Measurements from ENCODE around the gene MADCAM1.

The MADCAM1 gene

GRCh38 chr19:460877-461720, 35.2 kb upstream of the MADCAM1 start, which contains the start of gene SHC2:
Gene SHC2, minus strand, starts transcription at chr19:461033. Its CDS starts 37 bp downstream, at chr19:460996.
- Mint-ChIP-seq H3K27me3 (ENCODE audit: low read depth) (peaks cover 20% of the 10 kb centered on the region), H3K4me1 (ENCODE audit: low read depth) (no peaks in the 10 kb centered on the region), H3K36me3 (ENCODE audit: low read depth) (no peaks in the 10 kb centered on the region), H3K9me3 (no peaks in the 10 kb centered on the region), H3K4me3 (peak within 1 kb of the TSS; percentile 14), H3K27ac (no peak within 1 kb of the TSS)

GRCh38 chr19:461721-462551, 34.4 kb upstream of the MADCAM1 start:
- no peaks in the 10 kb centered on the region for H3K9me3 Mint-ChIP-seq
- H3K27me3 Mint-ChIP-seq (ENCODE audit: low read depth), result peaks cover 20% of the 10 kb centered on the region
- H3K27ac Mint-ChIP-seq, result no peak overlapping the region
- no peaks in the 10 kb centered on the region for H3K4me1 Mint-ChIP-seq (ENCODE audit: low read depth)
- H3K36me3 Mint-ChIP-seq (ENCODE audit: low read depth), result no peaks in the 10 kb centered on the region
- no peak overlapping the region for H3K4me3 Mint-ChIP-seq

GRCh38 chr19:463483-464207, 32.6 kb upstream of the MADCAM1 start:
- Mint-ChIP-seq H3K27me3 (ENCODE audit: low read depth) (peaks cover 20% of the 10 kb centered on the region), H3K4me3 (no peak overlapping the region), H3K27ac (no peak overlapping the region), H3K36me3 (ENCODE audit: low read depth) (no peaks in the 10 kb centered on the region), H3K9me3 (no peaks in the 10 kb centered on the region), H3K4me1 (ENCODE audit: low read depth) (no peaks in the 10 kb centered on the region)

- Mint-ChIP-seq H3K36me3 (ENCODE audit: low read depth) (no peaks in the 10 kb centered on the region), H3K4me3 (no peak overlapping the region), H3K27me3 (ENCODE audit: low read depth) (peaks cover 20% of the 10 kb centered on the region), H3K9me3 (no peaks in the 10 kb centered on the region), H3K27ac (no peak overlapping the region), H3K4me1 (ENCODE audit: low read depth) (no peaks in the 10 kb centered on the region)
Measured at GRCh38 chr19:464208-464545, 32.1 kb upstream of the MADCAM1 start.

- Mint-ChIP-seq H3K4me1 (ENCODE audit: low read depth) (no peaks in the 10 kb centered on the region), H3K27me3 (ENCODE audit: low read depth) (peaks cover 13% of the 10 kb centered on the region), H3K4me3 (no peak overlapping the region), H3K9me3 (no peaks in the 10 kb centered on the region), H3K27ac (no peak overlapping the region), H3K36me3 (ENCODE audit: low read depth) (no peaks in the 10 kb centered on the region)
Measured at GRCh38 chr19:465056-465816, 31.1 kb upstream of the MADCAM1 start.

GRCh38 chr19:467554-467953, 28.7 kb upstream of the MADCAM1 start:
- Mint-ChIP-seq H3K4me1 (ENCODE audit: low read depth) (no peaks in the 10 kb centered on the region), H3K27me3 (ENCODE audit: low read depth) (peaks cover 4% of the 10 kb centered on the region), H3K36me3 (ENCODE audit: low read depth) (no peaks in the 10 kb centered on the region), H3K4me3 (no peak overlapping the region), H3K9me3 (no peaks in the 10 kb centered on the region), H3K27ac (no peak overlapping the region)

- no peaks in the 10 kb centered on the region for H3K4me1 Mint-ChIP-seq (ENCODE audit: low read depth)
- H3K27ac Mint-ChIP-seq, result no peak overlapping the region
- no peaks in the 10 kb centered on the region for H3K36me3 Mint-ChIP-seq (ENCODE audit: low read depth)
- no peaks in the 10 kb centered on the region for H3K9me3 Mint-ChIP-seq
- H3K4me3 Mint-ChIP-seq, result no peak overlapping the region
- no peaks in the 10 kb centered on the region for H3K27me3 Mint-ChIP-seq (ENCODE audit: low read depth)
Measured at GRCh38 chr19:468587-469256, 27.6 kb upstream of the MADCAM1 start.

GRCh38 chr19:469833-470232, 26.5 kb upstream of the MADCAM1 start:
- no peaks in the 10 kb centered on the region for H3K27me3 Mint-ChIP-seq (ENCODE audit: low read depth)
- no peaks in the 10 kb centered on the region for H3K4me1 Mint-ChIP-seq (ENCODE audit: low read depth)
- no peaks in the 10 kb centered on the region for H3K9me3 Mint-ChIP-seq
- no peaks in the 10 kb centered on the region for H3K36me3 Mint-ChIP-seq (ENCODE audit: low read depth)
- no peak overlapping the region for H3K27ac Mint-ChIP-seq
- no peak overlapping the region for H3K4me3 Mint-ChIP-seq

GRCh38 chr19:470701-471100, 25.6 kb upstream of the MADCAM1 start:
- Mint-ChIP-seq H3K36me3 (ENCODE audit: low read depth) (no peaks in the 10 kb centered on the region), H3K27me3 (ENCODE audit: low read depth) (no peaks in the 10 kb centered on the region), H3K4me1 (ENCODE audit: low read depth) (no peaks in the 10 kb centered on the region)

GRCh38 chr19:472005-472858, 24.1 kb upstream of the MADCAM1 start:
- H3K9me3 Mint-ChIP-seq, result no peaks in the 10 kb centered on the region
- no peak overlapping the region for H3K4me3 Mint-ChIP-seq
- H3K36me3 Mint-ChIP-seq (ENCODE audit: low read depth), result no peaks in the 10 kb centered on the region
- H3K27ac Mint-ChIP-seq, result no peak overlapping the region
- no peaks in the 10 kb centered on the region for H3K27me3 Mint-ChIP-seq (ENCODE audit: low read depth)
- H3K4me1 Mint-ChIP-seq (ENCODE audit: low read depth), result no peaks in the 10 kb centered on the region

More at GRCh38 chr19:470701-471100, 25.6 kb upstream of the MADCAM1 start:
- no peaks in the 10 kb centered on the region for H3K9me3 Mint-ChIP-seq
- H3K4me3 Mint-ChIP-seq, result no peak overlapping the region
- no peak overlapping the region for H3K27ac Mint-ChIP-seq

GRCh38 chr19:474126-475078, 21.9 kb upstream of the MADCAM1 start:
- H3K27ac Mint-ChIP-seq, result no peak overlapping the region
- no peaks in the 10 kb centered on the region for H3K27me3 Mint-ChIP-seq (ENCODE audit: low read depth)
- no peaks in the 10 kb centered on the region for H3K9me3 Mint-ChIP-seq
- H3K4me3 Mint-ChIP-seq, result no peak overlapping the region
- H3K36me3 Mint-ChIP-seq (ENCODE audit: low read depth), result no peaks in the 10 kb centered on the region
- no peaks in the 10 kb centered on the region for H3K4me1 Mint-ChIP-seq (ENCODE audit: low read depth)

- Mint-ChIP-seq H3K27ac (no peak overlapping the region), H3K9me3 (peaks cover 7% of the 10 kb centered on the region), H3K27me3 (ENCODE audit: low read depth) (peaks cover 6% of the 10 kb centered on the region), H3K4me1 (ENCODE audit: low read depth) (peaks cover 6% of the 10 kb centered on the region), H3K36me3 (ENCODE audit: low read depth) (peaks cover 3% of the 10 kb centered on the region), H3K4me3 (no peak overlapping the region)
Measured at GRCh38 chr19:475360-475759, 20.9 kb upstream of the MADCAM1 start.
